NOMO-1 treated with DMSO at 0.1 percent for 48 hours (cell line): Measurements from ENCODE around the gene RASA3.
"Not testable (repeated sequence)": the region's sequence is repeated elsewhere in the genome, so short reads cannot be mapped to it uniquely, and the experiment has no call there.

Experiments
- DNase-seq: peaks from one replicate; lab custom pipeline; 2025; ENCODE audit not compliant: unreplicated experiment; lab: John Stamatoyannopoulos, UW

RASA3 gene

GRCh38 chr13:114023716-114024602 is 108.5 kb downstream of the RASA3 start:
- DNase-seq, result no peak

- no peak for DNase-seq
Measured at GRCh38 chr13:114022876-114023275, 109.5 kb downstream of the RASA3 start.

GRCh38 chr13:114022309-114022669 is 110.1 kb downstream of the RASA3 start:
- no peak for DNase-seq

- DNase-seq, result no peak
Measured at GRCh38 chr13:114021464-114022308, 110.7 kb downstream of the RASA3 start.

GRCh38 chr13:114020750-114021463 is 111.5 kb downstream of the RASA3 start:
- no peak for DNase-seq

GRCh38 chr13:114020134-114020533 is 112.3 kb downstream of the RASA3 start:
- DNase-seq, result not testable (repeated sequence)

- DNase-seq, result no peak
Measured at GRCh38 chr13:114019367-114019766, 113.1 kb downstream of the RASA3 start.

- no peak for DNase-seq
Measured at GRCh38 chr13:114018461-114019055, 113.9 kb downstream of the RASA3 start.

- DNase-seq, result no peak
Measured at GRCh38 chr13:114017966-114018365, 114.5 kb downstream of the RASA3 start.

GRCh38 chr13:114017028-114017630 is 115.3 kb downstream of the RASA3 start:
- DNase-seq, result no peak

GRCh38 chr13:114016321-114017027 is 115.9 kb downstream of the RASA3 start:
- no peak for DNase-seq

- no peak for DNase-seq
Measured at GRCh38 chr13:114015969-114016295, 116.5 kb downstream of the RASA3 start.

GRCh38 chr13:114015111-114015968 is 117.1 kb downstream of the RASA3 start:
- DNase-seq, result no peak

- DNase-seq, result no peak
Measured at GRCh38 chr13:114013952-114014629, 118.3 kb downstream of the RASA3 start.

- no peak for DNase-seq
Measured at GRCh38 chr13:114013336-114013735, 119.1 kb downstream of the RASA3 start.

- no peak for DNase-seq
Measured at GRCh38 chr13:114012921-114013320, 119.5 kb downstream of the RASA3 start.

- DNase-seq, result no peak
Measured at GRCh38 chr13:114012141-114012540, 120.3 kb downstream of the RASA3 start.

GRCh38 chr13:114011226-114011625 is 121.2 kb downstream of the RASA3 start:
- DNase-seq, result no peak
